HepG2 (cell line): ENCODE data around the gene UBR1. TPM values are rescaled to one million over a fixed set of nuclear protein-coding genes. Genes with fewer than 3 reads are reported as not detected.

Source experiments
- ARNTL ChIP-seq: sonication (generic); formaldehyde crosslinking; IDR thresholded peaks from 2 replicates; pipeline ENCODE4 v1.4.0; 2020; ENCODE audit warnings: mild to moderate bottlenecking, missing genetic modification reagents
- CENPT ChIP-seq: sonication (generic); formaldehyde crosslinking; IDR thresholded peaks from 2 replicates; pipeline ENCODE4 v1.8.0; 2022; ENCODE audit warnings: low read depth, mild to moderate bottlenecking, moderate library complexity, missing genetic modification reagents
- CREB1 ChIP-seq, 2 experiments: fragments of 450-650 bp in 1 of 2; IDR thresholded peaks; 2 replicates each; pipeline ENCODE4 v1.6.1; 2016 to 2017; ENCODE audit warnings: control low read depth in 1 of 2, mild to moderate bottlenecking in 1 of 2, missing compliant biosample characterization in 1 of 2, missing genetic modification characterization in 1 of 2
- CREB3 ChIP-seq: sonication (generic); formaldehyde crosslinking; IDR thresholded peaks from 2 replicates; pipeline ENCODE4 v1.5.0; 2020; ENCODE audit warnings: missing genetic modification reagents
- LBX2 ChIP-seq: sonication (generic); formaldehyde crosslinking; IDR thresholded peaks from 2 replicates; pipeline ENCODE4 v1.5.0; 2020; ENCODE audit warnings: missing genetic modification reagents, mild to moderate bottlenecking, borderline replicate concordance
- MED1 ChIP-seq: sonication (generic); formaldehyde crosslinking; IDR thresholded peaks from 2 replicates; pipeline ENCODE4 v1.4.0; 2020; ENCODE audit warnings: missing genetic modification reagents
- MIXL1 ChIP-seq: IDR thresholded peaks from 2 replicates; pipeline ENCODE4 v1.6.1; 2016
- MXD4 ChIP-seq: IDR thresholded peaks from 2 replicates; pipeline ENCODE4 v1.6.1; 2016; ENCODE audit warnings: mild to moderate bottlenecking, missing biosample characterization, missing genetic modification reagents
- ZNF275 ChIP-seq: sonication (generic); formaldehyde crosslinking; IDR thresholded peaks from 2 replicates; pipeline ENCODE4 v1.8.0; 2022; ENCODE audit warnings: missing genetic modification reagents, mild to moderate bottlenecking, inconsistent platforms, borderline replicate concordance
- ZNF383 ChIP-seq: sonication (generic); formaldehyde crosslinking; IDR thresholded peaks from 2 replicates; pipeline ENCODE4 v1.4.0; 2020; ENCODE audit warnings: missing genetic modification reagents, mild to moderate bottlenecking, borderline replicate concordance
- ZNF496 ChIP-seq: sonication (generic); formaldehyde crosslinking; IDR thresholded peaks from 2 replicates; pipeline ENCODE4 v1.8.1; 2023; ENCODE audit warnings: mild to moderate bottlenecking, moderate library complexity, missing genetic modification reagents; ENCODE audit not compliant: insufficient replicate concordance
- ZNF574 ChIP-seq: sonication (generic); formaldehyde crosslinking; IDR thresholded peaks from 2 replicates; pipeline ENCODE4 v1.4.0; 2020; ENCODE audit warnings: missing genetic modification reagents
- polyA plus RNA-seq, 8 experiments: library from polyadenylated mRNA; depleted of rRNA in 3 of 8; stranded (reverse) in 7 of 8; unstranded in 1 of 8; fragments of >200 nt; fragmentation: Illumina TruSeq in 4 of 8; extraction: Trizol in 4 of 8; gene quantifications; 2 replicates each; pipeline versions ENCODE4 v1.2.1 to v1.2.3, GENCODE V29; 2011 to 2016; ENCODE audit warnings: low read depth in 4 of 8, missing spikeins in 1 of 8, mixed read lengths in 1 of 8; ENCODE audit not compliant: insufficient read depth in 1 of 8
- total RNA-seq, 5 experiments: library from RNA; depleted of rRNA; stranded (reverse); fragments of >200 nt; fragmentation: Illumina TruSeq; extraction: Trizol; gene quantifications; 2 replicates each; pipeline ENCODE4 v1.2.3, GENCODE V29; 2016; ENCODE audit warnings: low read depth in 1 of 5

Gene UBR1
- total and polyA plus RNA-seq, 2 of the 13 experiments (the other 11 are each of a cell fraction or from before 2014, with no cell fraction given): 6.4 to 18.0 TPM

- no peak for TF ChIP-seq LBX2 (CRISPR knock-in tag)
- no peak for TF ChIP-seq MXD4
- TF ChIP-seq ZNF383 (CRISPR knock-in tag): no peak
- TF ChIP-seq CENPT: no peak
- TF ChIP-seq ARNTL (CRISPR knock-in tag): no peak
- TF ChIP-seq ZNF275 (CRISPR knock-in tag): no peak
- no peak for TF ChIP-seq ZNF496 (CRISPR knock-in tag)
- TF ChIP-seq CREB3 (CRISPR knock-in tag): no peak
- TF ChIP-seq MED1 (CRISPR knock-in tag): peak; percentile 51; the same call in 1 of the 2 replicates
- 0 out of 2 replicates have a peak, but pooled peaks have one; percentile 24 for TF ChIP-seq MIXL1 (CRISPR knock-in tag)
- peak; percentile 87 for TF ChIP-seq CREB1 (IDR thresholded peaks at IDR 0.05)
- peak; percentile 90 for TF ChIP-seq CREB1 (CRISPR knock-in tag; IDR thresholded peaks at IDR 0.05)
- peak; percentile 59; the same call in 1 of the 2 replicates for TF ChIP-seq ZNF574 (CRISPR knock-in tag)
Measured at GRCh38 chr15:42920519-42921341, 185.1 kb downstream of the UBR1 start, which contains the start of gene TTBK2 (continued).
